Astrocyte of the hippocampus (primary cell): ENCODE results near the gene RAD51B.
A peak's percentile ranks its signal among the peaks of the same experiment; 100 is the strongest.

ENCODE experiments used
- DNase-seq: peaks from one replicate; pipeline ENCODE4 v3.0.0; 2011; ENCODE audit warnings: low read depth, low spot score

The RAD51B gene

DNA sequence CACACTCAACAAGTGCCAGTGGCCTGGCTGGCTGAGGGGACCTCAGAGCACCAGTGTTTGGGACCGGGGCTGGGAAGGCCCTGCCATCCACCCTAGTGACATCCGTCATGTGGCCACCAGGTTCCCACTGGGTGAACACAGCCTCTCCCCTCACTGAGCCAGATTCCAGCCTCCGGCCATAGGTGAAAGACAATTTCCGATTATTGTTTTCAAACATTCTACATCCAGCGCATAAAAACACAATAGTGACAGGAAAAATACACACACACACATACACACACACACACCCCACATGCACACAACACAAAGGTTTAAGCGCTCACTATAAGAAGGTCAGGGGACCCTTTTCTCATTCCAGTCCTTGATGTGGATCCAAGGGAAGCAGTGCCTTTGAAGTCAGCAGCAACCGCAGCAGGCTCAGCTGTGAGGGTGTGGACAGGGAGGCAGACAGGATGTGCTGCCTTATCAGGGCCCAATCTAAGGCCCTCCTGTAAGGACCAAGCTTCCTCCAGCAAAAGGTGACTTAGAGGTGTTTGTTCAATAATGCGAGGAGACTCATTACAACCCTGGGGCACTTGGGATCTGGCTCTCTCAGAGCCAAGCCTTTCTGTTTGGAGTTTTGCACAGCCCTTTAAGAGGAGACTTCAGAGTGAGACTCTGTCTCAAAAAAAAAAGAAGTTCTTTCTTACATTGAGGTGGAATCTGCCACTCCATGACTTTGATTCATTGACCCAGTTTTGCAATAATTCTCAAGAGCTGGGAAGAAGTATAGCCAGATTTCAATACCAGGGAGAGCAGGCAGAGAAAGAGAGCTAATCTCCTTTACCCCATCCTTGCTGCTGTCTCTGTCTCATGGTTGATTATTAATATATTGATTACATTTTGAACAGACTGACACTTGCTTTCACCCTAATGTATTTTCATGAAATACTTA is 745.5 kb downstream of the RAD51B start:
- no peak for DNase-seq

GRCh38 chr14:68566075-68566474 is 746.5 kb downstream of the RAD51B start:
- no peak for DNase-seq

DNA sequence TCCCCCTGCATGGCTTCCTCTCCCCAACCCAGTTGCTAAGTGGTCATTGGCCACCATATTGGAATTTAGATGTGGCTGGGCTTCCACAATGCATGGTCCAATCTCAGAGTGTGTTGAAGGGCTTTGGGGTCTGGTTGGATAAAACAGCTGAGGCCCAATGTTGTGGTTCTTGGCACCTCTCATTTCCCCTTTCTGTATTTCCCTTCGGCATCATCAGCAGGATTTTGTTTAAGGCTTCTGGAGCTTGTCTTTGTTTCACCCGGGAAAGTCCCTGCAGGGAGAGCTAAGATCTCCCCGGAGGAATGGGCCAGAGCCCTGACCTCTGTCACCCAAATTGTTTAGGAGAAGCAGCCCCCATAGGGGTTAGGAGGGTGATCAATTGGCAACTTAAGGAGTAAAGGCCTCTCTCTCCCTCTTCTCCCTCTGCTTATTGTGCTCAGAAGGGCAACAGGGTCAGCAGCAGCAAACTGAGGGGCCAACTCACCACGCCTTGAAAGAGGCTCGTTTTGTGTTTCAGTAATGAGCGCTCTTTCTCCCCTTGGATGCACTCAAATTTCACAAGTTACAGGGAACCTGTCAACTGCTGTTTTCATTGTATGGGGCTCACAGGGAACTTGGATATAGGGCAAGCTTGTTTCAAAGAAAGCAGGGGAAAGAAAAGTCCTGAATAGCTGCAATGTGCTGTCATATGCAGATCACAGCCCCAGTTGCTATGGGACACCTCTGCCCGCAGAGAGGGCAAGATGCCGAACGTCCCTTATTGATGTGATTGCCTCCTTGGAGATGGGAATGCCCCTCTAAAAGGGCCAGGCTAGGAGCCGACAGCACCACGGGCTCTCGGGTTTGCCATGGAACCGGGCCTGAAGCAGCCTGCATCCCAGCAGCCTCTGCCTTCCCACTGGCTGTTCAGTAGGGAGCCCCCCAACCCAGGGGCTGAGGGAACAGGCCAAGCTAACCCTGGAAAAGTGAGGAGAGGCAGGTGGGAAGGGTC is 749.6 kb downstream of the RAD51B start:
- peak; percentile 61 for DNase-seq

GRCh38 chr14:68569970-68570409 is 750.4 kb downstream of the RAD51B start:
- DNase-seq, result peak; percentile 35

DNA sequence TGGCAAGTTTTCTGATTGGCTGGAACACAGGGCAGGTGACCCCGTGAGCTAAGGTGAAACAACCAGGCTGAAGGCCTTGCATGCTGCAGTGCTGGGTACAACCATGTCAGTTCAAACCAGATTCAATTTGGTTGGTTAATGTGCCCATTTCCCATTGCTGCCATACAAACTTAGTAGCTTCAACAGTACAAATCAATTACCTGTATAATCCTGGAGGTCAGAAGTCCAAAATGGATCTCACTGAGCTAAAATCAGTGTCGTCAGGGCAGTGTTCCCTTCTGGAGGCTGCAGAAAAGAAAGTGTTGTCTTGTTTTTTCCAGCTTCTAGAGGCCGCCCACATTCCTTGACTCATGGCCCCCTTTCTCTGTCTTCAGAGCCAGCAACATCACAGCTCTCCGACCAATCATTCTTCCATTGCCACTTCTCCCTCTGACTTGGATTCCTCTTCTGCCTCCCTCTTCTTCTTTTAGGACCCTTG is 751.6 kb downstream of the RAD51B start:
- DNase-seq, result no peak

- no peak for DNase-seq
These were observed 752.4 kb downstream of the RAD51B start for GRCh38 chr14:68571928-68572525.

DNA sequence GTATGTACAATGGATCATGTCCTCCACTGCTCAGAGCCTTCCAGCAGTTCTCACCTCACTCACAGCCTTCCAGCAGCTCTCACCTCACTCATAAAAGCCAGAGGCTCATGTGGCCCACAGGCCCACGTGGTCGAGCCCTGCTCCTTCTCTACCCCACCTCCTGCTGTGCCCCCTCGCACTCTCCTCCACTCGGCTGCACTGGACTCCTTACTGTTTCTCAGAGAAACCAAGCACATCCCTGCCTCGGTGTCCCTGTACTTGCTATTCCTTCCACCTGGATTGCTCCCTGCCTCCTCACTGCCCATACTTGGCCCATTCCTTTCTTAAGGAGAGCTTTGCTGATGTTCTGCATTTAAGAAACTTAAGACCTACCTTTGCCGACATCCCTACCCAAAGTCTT is 753.5 kb downstream of the RAD51B start:
- no peak for DNase-seq

- DNase-seq, result no peak
These were observed 754.1 kb downstream of the RAD51B start for GRCh38 chr14:68573722-68574121.

DNA sequence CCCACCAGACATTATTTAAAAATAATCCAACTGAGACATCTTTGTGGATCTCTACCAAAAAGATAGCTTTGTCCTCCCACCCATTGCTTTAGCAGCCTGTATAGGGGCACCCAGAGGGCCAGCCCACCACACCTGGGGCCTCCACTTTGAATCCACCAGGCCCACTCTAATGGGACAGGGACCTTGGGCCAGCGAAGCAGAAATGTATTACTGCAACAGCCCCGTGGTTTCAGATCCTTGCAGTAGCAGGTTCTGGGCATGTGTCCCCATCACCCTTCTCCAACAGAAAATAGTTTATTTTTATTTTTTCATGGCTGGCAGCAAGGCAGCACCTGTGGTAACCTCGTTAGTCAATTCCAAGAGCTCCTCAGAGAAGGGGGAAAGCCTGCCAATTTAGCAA is 754.9 kb downstream of the RAD51B start:
- DNase-seq, result peak; percentile 23

DNA sequence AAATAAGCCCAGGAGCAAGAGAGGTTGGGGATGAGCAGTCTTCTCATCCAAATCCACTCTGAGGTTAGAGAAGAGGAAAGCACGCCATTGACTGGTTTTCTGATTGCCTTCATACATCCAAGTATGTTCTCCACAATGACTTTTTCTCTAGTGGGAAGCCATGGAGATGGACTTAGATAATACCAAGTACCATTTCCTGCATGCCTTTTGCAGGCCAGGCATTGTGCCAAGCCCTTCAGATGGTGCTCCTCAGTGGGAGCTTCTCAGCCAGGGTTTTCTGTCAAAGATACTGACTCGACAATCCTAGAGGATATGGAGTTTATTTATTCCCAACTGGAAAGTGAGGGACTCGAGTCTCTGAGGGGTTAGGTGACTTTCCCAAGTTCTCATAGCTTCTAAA is 755.3 kb downstream of the RAD51B start:
- peak; percentile 27 for DNase-seq

- no peak for DNase-seq
These were observed 755.8 kb downstream of the RAD51B start for GRCh38 chr14:68575426-68575825.

DNA sequence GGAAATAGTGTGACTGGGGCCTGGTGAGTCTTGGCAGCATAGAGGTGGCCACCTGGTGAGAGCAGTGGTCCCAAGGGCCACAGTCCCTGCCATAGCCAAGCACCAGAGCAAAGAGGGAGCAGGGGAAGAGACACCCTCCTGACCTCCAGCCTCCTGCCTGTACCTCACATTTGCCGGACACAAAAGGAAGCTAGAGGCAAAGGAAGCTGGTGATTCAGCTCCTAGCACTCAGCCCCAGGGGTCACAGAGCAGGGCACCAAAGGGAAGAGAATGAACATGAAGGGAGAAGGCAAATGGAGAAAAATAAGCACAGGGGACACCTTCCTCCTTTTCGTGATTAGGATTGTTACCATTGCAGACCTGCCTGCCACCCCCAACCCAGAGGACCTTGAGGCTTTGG is 756.5 kb downstream of the RAD51B start:
- DNase-seq, result no peak

DNA sequence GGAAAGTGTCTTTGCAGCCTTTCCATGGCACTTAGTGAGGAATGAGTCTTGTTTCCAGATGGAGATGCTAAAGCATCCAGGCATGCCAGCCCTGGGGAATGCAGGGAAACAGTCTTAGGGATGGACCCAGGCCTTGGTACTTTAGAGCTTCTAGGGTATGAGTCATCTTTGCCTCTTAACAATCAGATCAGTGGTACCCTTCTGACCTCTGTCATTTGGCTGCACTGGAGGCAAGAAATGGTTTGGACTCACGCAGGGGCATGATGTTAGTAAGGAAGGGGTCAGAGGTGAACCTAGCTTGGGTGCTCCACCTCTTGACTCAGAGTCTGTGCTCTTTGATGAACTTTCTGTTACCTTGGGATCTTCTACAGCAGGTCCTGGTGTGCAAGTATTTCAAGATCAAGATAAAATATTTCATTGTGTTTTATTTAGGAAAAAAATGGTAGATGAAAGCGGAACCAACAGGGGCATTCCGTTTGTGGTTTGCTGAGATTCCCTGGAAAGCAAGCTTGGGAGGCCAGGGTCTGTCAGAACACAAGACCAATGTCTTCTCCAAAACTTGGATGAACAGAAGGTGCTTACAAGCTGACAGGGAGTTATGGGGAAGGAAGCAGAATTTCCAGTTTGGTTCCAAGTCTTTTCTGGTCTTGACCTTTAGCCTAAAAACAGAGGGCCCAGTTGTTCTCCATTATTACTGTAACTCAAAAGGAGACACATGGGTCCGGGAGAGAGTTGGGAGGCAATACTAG is 757.1 kb downstream of the RAD51B start:
- peak; percentile 46 for DNase-seq

GRCh38 chr14:68577802-68578541 is 758.4 kb downstream of the RAD51B start:
- DNase-seq, result peak; percentile 95

- no peak for DNase-seq
These were observed 759.0 kb downstream of the RAD51B start for GRCh38 chr14:68578597-68578996.

DNA sequence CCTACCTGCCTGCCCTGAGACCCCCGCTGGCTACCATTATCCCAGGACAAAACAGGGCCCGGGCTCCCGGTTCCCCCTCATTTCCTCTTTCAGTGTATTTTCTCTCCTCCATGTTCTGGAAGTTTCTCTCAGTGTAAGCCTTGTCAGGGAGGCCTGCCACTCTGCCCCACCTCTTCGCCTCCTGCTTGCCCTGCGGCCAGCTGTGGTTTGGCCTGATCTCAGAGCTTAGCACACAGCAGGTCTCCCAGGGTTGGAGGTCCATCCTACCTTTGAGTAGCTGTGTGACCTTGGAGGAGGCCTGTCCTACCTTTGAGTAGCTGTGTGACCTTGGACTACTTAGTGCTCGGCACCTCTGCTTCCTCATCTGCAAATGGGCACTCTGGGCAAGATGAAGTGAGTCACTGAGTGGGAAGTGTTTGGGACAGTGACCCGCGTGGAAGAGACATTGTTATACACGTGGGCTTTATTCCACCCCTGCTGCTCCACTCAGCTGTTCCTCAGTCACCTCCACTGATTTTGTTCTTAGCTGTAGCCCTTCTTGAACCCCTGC is 760.6 kb downstream of the RAD51B start:
- no peak for DNase-seq

- no peak for DNase-seq
These were observed 761.1 kb downstream of the RAD51B start for GRCh38 chr14:68580671-68581070.

- DNase-seq, result no peak
These were observed 764.1 kb downstream of the RAD51B start for GRCh38 chr14:68583548-68584280.

GRCh38 chr14:68584786-68585185 is 765.2 kb downstream of the RAD51B start:
- no peak for DNase-seq
